Breast epithelium (tissue), 3 donors: ENCODE measurements around the gene TYR.

ENCODE experiments used
- POLR2A ChIP-seq: fragments of 450-650 bp; IDR thresholded peaks from one replicate; pipeline ENCODE4 v1.6.1; 2016; ENCODE audit warnings: antibody characterized with exemption, mild to moderate bottlenecking, moderate library complexity
- TF ChIP-seq, protein P1 (sequence below), 3 donors: fragments of 450-650 bp; IDR thresholded peaks; one replicate each; pipeline ENCODE4 v1.5.1; 2016 to 2017; ENCODE audit warnings: antibody characterized with exemption in 3 of 3, mild to moderate bottlenecking in 3 of 3, moderate library complexity in 3 of 3

DNA sequence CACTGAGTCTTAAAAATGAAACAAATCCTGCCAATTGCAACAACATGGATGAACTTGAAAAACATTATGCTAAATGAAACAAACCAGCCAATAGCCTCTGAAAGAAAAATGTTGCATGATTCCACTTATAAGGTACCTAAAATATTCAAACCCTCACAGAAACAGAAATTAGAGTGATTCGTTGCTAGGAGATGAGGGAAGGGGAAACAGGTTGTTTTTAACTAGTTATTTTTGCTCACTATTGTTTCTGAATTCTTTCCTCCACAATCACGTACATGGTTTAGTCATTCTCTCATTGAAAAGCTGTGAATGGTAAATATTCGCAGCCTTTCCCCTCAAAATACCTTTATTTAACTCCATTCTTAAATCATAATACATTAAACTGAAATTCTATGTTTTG, 14.0 kb upstream of the TYR start:
- TF ChIP-seq, protein P1, sequence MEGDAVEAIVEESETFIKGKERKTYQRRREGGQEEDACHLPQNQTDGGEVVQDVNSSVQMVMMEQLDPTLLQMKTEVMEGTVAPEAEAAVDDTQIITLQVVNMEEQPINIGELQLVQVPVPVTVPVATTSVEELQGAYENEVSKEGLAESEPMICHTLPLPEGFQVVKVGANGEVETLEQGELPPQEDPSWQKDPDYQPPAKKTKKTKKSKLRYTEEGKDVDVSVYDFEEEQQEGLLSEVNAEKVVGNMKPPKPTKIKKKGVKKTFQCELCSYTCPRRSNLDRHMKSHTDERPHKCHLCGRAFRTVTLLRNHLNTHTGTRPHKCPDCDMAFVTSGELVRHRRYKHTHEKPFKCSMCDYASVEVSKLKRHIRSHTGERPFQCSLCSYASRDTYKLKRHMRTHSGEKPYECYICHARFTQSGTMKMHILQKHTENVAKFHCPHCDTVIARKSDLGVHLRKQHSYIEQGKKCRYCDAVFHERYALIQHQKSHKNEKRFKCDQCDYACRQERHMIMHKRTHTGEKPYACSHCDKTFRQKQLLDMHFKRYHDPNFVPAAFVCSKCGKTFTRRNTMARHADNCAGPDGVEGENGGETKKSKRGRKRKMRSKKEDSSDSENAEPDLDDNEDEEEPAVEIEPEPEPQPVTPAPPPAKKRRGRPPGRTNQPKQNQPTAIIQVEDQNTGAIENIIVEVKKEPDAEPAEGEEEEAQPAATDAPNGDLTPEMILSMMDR (IDR thresholded peaks at IDR 0.05): no peak
- TF ChIP-seq POLR2A: no peak
